K562 (cell line): ENCODE data around the gene PKLR. TPM values are rescaled to one million over a fixed set of nuclear protein-coding genes. Genes with fewer than 3 reads are reported as not detected.

Source experiments
- ARID2 ChIP-seq: fragments of 450-650 bp; IDR thresholded peaks from 2 replicates; pipeline ENCODE4 v1.6.1; 2017; ENCODE audit warnings: antibody characterized with exemption, mild to moderate bottlenecking
- ARNT ChIP-seq, 2 experiments: fragments of 450-650 bp; IDR thresholded peaks; 2 replicates each; pipeline ENCODE4 v1.6.1; 2016; ENCODE audit warnings: mild to moderate bottlenecking in 1 of 2
- CEBPG ChIP-seq, 3 experiments: fragments of 200-800 bp in 1 of 3; sonication (Bioruptor generic) in 1 of 3; sonication (generic) in 1 of 3; formaldehyde crosslinking in 1 of 3; IDR thresholded peaks in 2 of 3; conservative IDR thresholded peaks in 1 of 3; 2 replicates each; pipeline versions ENCODE4 v1.6.1 to v1.8.0; 2016 to 2022; ENCODE audit warnings: missing compliant biosample characterization in 2 of 3, missing genetic modification characterization in 2 of 3, mild to moderate bottlenecking in 1 of 3, missing genetic modification reagents in 1 of 3
- E2F3 ChIP-seq: fragments of 250-450 bp; sonication (Bioruptor Pico); IDR thresholded peaks from 2 replicates; pipeline ENCODE4 v1.4.0; 2020; ENCODE audit warnings: mild to moderate bottlenecking
- EHMT2 ChIP-seq: fragments of 450-650 bp; IDR thresholded peaks from 2 replicates; pipeline ENCODE4 v1.6.1; 2018; ENCODE audit warnings: antibody characterized with exemption
- ETV1 ChIP-seq: fragments of 450-650 bp; conservative IDR thresholded peaks from 2 replicates; pipeline ENCODE4 v1.6.1; 2016; ENCODE audit warnings: missing genetic modification characterization, control low read depth, low read depth, missing compliant biosample characterization
- HMGXB4 ChIP-seq: sonication (generic); formaldehyde crosslinking; IDR thresholded peaks from 2 replicates; pipeline ENCODE4 v1.8.1; 2023; ENCODE audit warnings: mild to moderate bottlenecking, missing genetic modification reagents
- KLF6 ChIP-seq: fragments of 250-450 bp; sonication (Bioruptor Pico); IDR thresholded peaks from 2 replicates; pipeline ENCODE4 v1.4.0; 2020; ENCODE audit warnings: mild to moderate bottlenecking, moderate library complexity, borderline replicate concordance
- MAFG ChIP-seq: fragments of 450-650 bp; conservative IDR thresholded peaks from 2 replicates; pipeline ENCODE4 v1.6.1; 2016; ENCODE audit warnings: missing genetic modification characterization, missing compliant biosample characterization
- NELFE ChIP-seq: IDR thresholded peaks from 2 replicates; pipeline ENCODE4 v1.6.1; 2011; ENCODE audit warnings: mild to moderate bottlenecking; ENCODE audit not compliant: insufficient read depth, insufficient read length
- NR2C1 ChIP-seq, 2 experiments: fragments of 450-650 bp; IDR thresholded peaks; 2 replicates each; pipeline ENCODE4 v1.6.1; 2017; ENCODE audit warnings: mild to moderate bottlenecking in 2 of 2, antibody characterized with exemption in 1 of 2, inconsistent platforms in 1 of 2, missing compliant biosample characterization in 1 of 2, missing genetic modification characterization in 1 of 2
- U2AF2 ChIP-seq: fragments of 200-400 bp; formaldehyde crosslinking; optimal IDR thresholded peaks from 2 replicates; pipeline ENCODE3; 2017; ENCODE audit warnings: low read depth, mild to moderate bottlenecking, low read length
- ZBTB2 ChIP-seq: fragments of 450-650 bp; IDR thresholded peaks from 2 replicates; pipeline ENCODE4 v1.6.1; 2016; ENCODE audit warnings: antibody characterized with exemption
- ZNF318 ChIP-seq, 2 experiments: fragments of 450-650 bp; IDR thresholded peaks; 2 replicates each; pipeline ENCODE4 v1.6.1; 2016; ENCODE audit warnings: mild to moderate bottlenecking in 2 of 2, borderline replicate concordance in 1 of 2, low read depth in 1 of 2, moderate library complexity in 1 of 2
- ZNF436 ChIP-seq: fragments of 250-450, 450-650 bp; sonication (Bioruptor Pico); formaldehyde crosslinking; IDR thresholded peaks from 2 replicates; pipeline ENCODE4 v1.7.0; 2020; ENCODE audit warnings: mild to moderate bottlenecking
- polyA plus RNA-seq, 8 experiments: library from polyadenylated mRNA; depleted of rRNA in 4 of 8; stranded (reverse) in 5 of 8; unstranded in 3 of 8; fragments of >200 nt; fragmentation: Nextera tagmentation in 2 of 8; fragmentation: Illumina TruSeq in 1 of 8; extraction: Ambion mirVana in 2 of 8; extraction: Trizol in 1 of 8; gene quantifications; 2 replicates each; pipeline versions ENCODE4 v1.2.1 to v1.2.3, GENCODE V29; 2011 to 2014; ENCODE audit warnings: inconsistent platforms in 1 of 8, missing spikeins in 1 of 8
- total RNA-seq, 7 experiments: library from RNA; depleted of rRNA in 6 of 7; stranded (reverse); fragments of >200 nt in 6 of 7; fragmentation: Illumina TruSeq in 2 of 7; extraction: Trizol in 2 of 7; gene quantifications; 2 replicates each; pipeline versions ENCODE4 v1.2.1 to v1.2.3, GENCODE V29; 2011 to 2021; ENCODE audit warnings: low replicate concordance in 1 of 7

Gene PKLR
- total and polyA plus RNA-seq, 9 of the 15 experiments (the other 6 are each of a cell fraction or from before 2014, with no cell fraction given): 10.7 to 78.4 (median 38.2) TPM

GRCh38 chr1:155261852-155262673, 39.2 kb downstream of the PKLR start, which contains the start of gene SCAMP3 (continued):
- TF ChIP-seq ZNF318 (IDR thresholded peaks at IDR 0.05; ENCODE audit: borderline replicate concordance in 1 of 2, low read depth in 1 of 2) (no peak), MAFG (tag) (no peak), U2AF2 (no peak), ARID2 (no peak), KLF6 (CRISPR knock-in tag) (no peak), EHMT2 (no peak), ZNF436 (no peak), ETV1 (tag) (peak; percentile 80), CEBPG (CRISPR knock-in tag; IDR thresholded peaks at IDR 0.05) (peak; percentile 30; the same call in 1 of the 2 replicates), CEBPG (tag; conservative IDR thresholded peaks at IDR 0.05 in 1 of 2, IDR thresholded peaks at IDR 0.05 in 1 of 2) (no peak), NR2C1 (IDR thresholded peaks at IDR 0.05) (no peak), NR2C1 (tag; IDR thresholded peaks at IDR 0.05) (peak; percentile 60; the same call in 1 of the 2 replicates), ARNT (IDR thresholded peaks at IDR 0.05) (no peak), NELFE (no peak), HMGXB4 (no peak), ZBTB2 (peak; percentile 74), E2F3 (CRISPR knock-in tag) (no peak)
